Measurements from ENCODE around the gene SHB.

SHB gene

GRCh38 chr9:37984672-37985611 lies 84.1 kb downstream of the SHB start:
- DNase-seq: no peak

GRCh38 chr9:37984278-37984671 lies 84.8 kb downstream of the SHB start:
- DNase-seq: no peak

- no peak for DNase-seq
Observed at GRCh38 chr9:37983381-37984067, 85.5 kb downstream of the SHB start.

- no peak for DNase-seq
Observed at GRCh38 chr9:37979844-37980243, 89.2 kb downstream of the SHB start.

- no peak for DNase-seq
Observed at GRCh38 chr9:37978983-37979382, 90.0 kb downstream of the SHB start.

GRCh38 chr9:37978481-37978864 lies 90.6 kb downstream of the SHB start:
- DNase-seq: no peak

- no peak for DNase-seq
Observed at GRCh38 chr9:37977851-37978480, 91.1 kb downstream of the SHB start.

- no peak for DNase-seq
Observed at GRCh38 chr9:37976714-37977477, 92.1 kb downstream of the SHB start.

GRCh38 chr9:37975639-37976038 lies 93.4 kb downstream of the SHB start:
- DNase-seq: no peak

- no peak for DNase-seq
Observed at GRCh38 chr9:37974506-37975173, 94.4 kb downstream of the SHB start.

- DNase-seq: no peak
Observed at GRCh38 chr9:37972351-37972848, 96.6 kb downstream of the SHB start.

GRCh38 chr9:37971691-37972090 lies 97.3 kb downstream of the SHB start:
- DNase-seq: no peak

GRCh38 chr9:37971108-37971459 lies 97.9 kb downstream of the SHB start:
- no peak for DNase-seq

GRCh38 chr9:37970301-37971107 lies 98.5 kb downstream of the SHB start:
- DNase-seq: no peak

- DNase-seq: no peak
Observed at GRCh38 chr9:37969558-37970300, 99.3 kb downstream of the SHB start.

GRCh38 chr9:37969130-37969529 lies 99.9 kb downstream of the SHB start:
- DNase-seq: no peak

GRCh38 chr9:37968228-37968701 lies 100.8 kb downstream of the SHB start:
- DNase-seq: no peak

GRCh38 chr9:37967761-37968080 lies 101.3 kb downstream of the SHB start:
- DNase-seq: no peak

GRCh38 chr9:37967014-37967760 lies 101.8 kb downstream of the SHB start:
- DNase-seq: no peak

Measured in DMS 273 treated with DMSO at 0.1 percent for 48 hours (cell line).